GM21360 (cell line): ENCODE results near the gene INTS1.

ENCODE experiments used
- ATAC-seq: cut with Tn5 transposase; IDR thresholded peaks from one replicate; pipeline ENCODE4 v1.9.1; 2021; ENCODE audit warnings: mild to moderate bottlenecking, moderate library complexity; ENCODE audit not compliant: unreplicated experiment

The INTS1 gene

GRCh38 chr7:1509226-1509625 is 5.0 kb upstream of the INTS1 start:
- no peak for ATAC-seq

GRCh38 chr7:1508277-1508758 is 4.1 kb upstream of the INTS1 start:
- no peak for ATAC-seq

- no peak for ATAC-seq
Observed at GRCh38 chr7:1505731-1506550, 1.8 kb upstream of the INTS1 start.

GRCh38 chr7:1503390-1503789 is 799 bp downstream of the INTS1 start:
- no peak for ATAC-seq

GRCh38 chr7:1502845-1503244 is 1.3 kb downstream of the INTS1 start:
- ATAC-seq: no peak

GRCh38 chr7:1501487-1502270 is 2.5 kb downstream of the INTS1 start:
- ATAC-seq: no peak

- ATAC-seq: no peak
Observed at GRCh38 chr7:1500064-1500807, 4.0 kb downstream of the INTS1 start.

GRCh38 chr7:1499367-1500029 is 4.7 kb downstream of the INTS1 start:
- no peak for ATAC-seq

- no peak for ATAC-seq
Observed at GRCh38 chr7:1498370-1499305, 5.6 kb downstream of the INTS1 start.

GRCh38 chr7:1497293-1497927 is 6.8 kb downstream of the INTS1 start:
- ATAC-seq: no peak

- ATAC-seq: no peak
Observed at GRCh38 chr7:1496531-1497292, 7.5 kb downstream of the INTS1 start.

- no peak for ATAC-seq
Observed at GRCh38 chr7:1495564-1496242, 8.5 kb downstream of the INTS1 start.

- ATAC-seq: no peak
Observed at GRCh38 chr7:1494866-1495563, 9.2 kb downstream of the INTS1 start.

GRCh38 chr7:1494447-1494846 is 9.7 kb downstream of the INTS1 start:
- ATAC-seq: no peak

GRCh38 chr7:1493571-1493970 is 10.6 kb downstream of the INTS1 start:
- no peak for ATAC-seq

- no peak for ATAC-seq
Observed at GRCh38 chr7:1493129-1493528, 11.1 kb downstream of the INTS1 start.

GRCh38 chr7:1492640-1493039 is 11.5 kb downstream of the INTS1 start:
- no peak for ATAC-seq
